Measurements from ENCODE around the gene LRRC28.

GRCh38 chr15:99265541-99266070, 14.3 kb downstream of the LRRC28 start:
- TF ChIP-seq CTCF (IDR thresholded peaks at IDR 0.05) (no peak), POLR2A (IDR thresholded peaks at IDR 0.05) (no peak)
